GM12878 (cell line): Measurements from ENCODE around the gene LRRC59. TPM values are rescaled to one million over a fixed set of nuclear protein-coding genes. Genes with fewer than 3 reads are reported as not detected.

Experiments
- ATAC-seq: fragments of 200-7000 bp; cut with Tn5 transposase; 3 replicates; pipeline ENCODE4 v1.9.1; 2020; ENCODE audit warnings: mild to moderate bottlenecking, moderate library complexity
- BruUV-seq: library from RNA; stranded (reverse); fragments of 400-500 nt; replicated peaks from 2 replicates; lab custom pipeline; 2021; lab: Mats Ljungman, UMichigan
- CTCF ChIA-PET: fragments of 300-600 bp; sonication (Branson Sonifier 250); formaldehyde crosslinking; extraction: SDS; loops from one replicate; lab custom pipeline; 2021; ENCODE audit warnings: inconsistent platforms; lab: Yijun Ruan, JAX
- POLR2A ChIA-PET: fragments of 350-600 bp; formaldehyde crosslinking; extraction: SDS; loops from one replicate; lab custom pipeline; 2021; ENCODE audit warnings: inconsistent platforms; lab: Charles Lee
- RAD21 ChIA-PET: fragments of 300-600 bp; sonication (Branson Sonifier 250); formaldehyde crosslinking; loops from one replicate; lab custom pipeline; 2023; ENCODE audit warnings: antibody characterized with exemption; ENCODE audit not compliant: unreplicated experiment; lab: Charles Lee
- SMC1A ChIA-PET: fragments of 300-600 bp; sonication (Branson Sonifier 250); formaldehyde crosslinking; loops from one replicate; lab custom pipeline; 2023; ENCODE audit not compliant: unreplicated experiment, uncharacterized antibody; lab: Charles Lee
- DNase-seq: peaks from one replicate; pipeline ENCODE4 v3.0.0-alpha.2; 2011; ENCODE audit warnings: low read depth, low spot score
- FAIRE-seq: peaks from 3 replicates; lab custom pipeline; 2011; peaks lifted over from hg19 to GRCh38; lab: Jason Lieb, UNC
- H2AFZ ChIP-seq: 2 replicates; pipeline ENCODE4 v1.6.0; 2011; ENCODE audit warnings: low read depth, low read length, control low read depth; ENCODE audit not compliant: control insufficient read depth
- H3K27ac ChIP-seq: 2 replicates; pipeline ENCODE4 v1.5.1; 2011; ENCODE audit warnings: control low read depth; ENCODE audit not compliant: control insufficient read depth, insufficient read depth
- H3K27me3 ChIP-seq, 2 experiments: replicated peaks in 1 of 2; 2 replicates each; pipeline versions ENCODE4 v1.6.0 to v1.6.1; 2011; ENCODE audit warnings: low read length in 1 of 2; ENCODE audit not compliant: control insufficient read depth in 2 of 2, insufficient read depth in 2 of 2
- H3K36me3 ChIP-seq, 2 experiments: 2 replicates each; pipeline ENCODE4 v1.5.1; 2011; ENCODE audit warnings: low read length in 1 of 2; ENCODE audit not compliant: control insufficient read depth in 2 of 2, insufficient read depth in 2 of 2
- H3K4me1 ChIP-seq: 2 replicates; pipeline ENCODE4 v1.6.1; 2011; ENCODE audit warnings: mild to moderate bottlenecking, low read length, moderate library complexity, mixed read lengths; ENCODE audit not compliant: control insufficient read depth, insufficient read depth
- H3K4me2 ChIP-seq: 2 replicates; pipeline ENCODE4 v1.6.0; 2011; ENCODE audit warnings: control low read depth; ENCODE audit not compliant: control insufficient read depth, insufficient read depth
- H3K4me3 ChIP-seq: fragments of 200-600 bp; sonication (generic); 2 replicates; pipeline ENCODE4 v1.5.1; 2016
- H3K79me2 ChIP-seq: 2 replicates; pipeline ENCODE4 v1.6.0; 2011; ENCODE audit warnings: low read length; ENCODE audit not compliant: control insufficient read depth, insufficient read depth
- H3K9ac ChIP-seq: 2 replicates; pipeline ENCODE4 v1.8.0; 2011; ENCODE audit warnings: low read length, control low read depth, mixed read lengths; ENCODE audit not compliant: control insufficient read depth, insufficient read depth
- H3K9me3 ChIP-seq: replicated peaks from 3 replicates; pipeline ENCODE4 v1.5.1; 2011; ENCODE audit warnings: mild to moderate bottlenecking, low read length; ENCODE audit not compliant: control insufficient read depth, insufficient read depth
- H4K20me1 ChIP-seq: 2 replicates; pipeline ENCODE4 v1.6.0; 2011; ENCODE audit not compliant: control insufficient read depth, insufficient read depth
- BRCA1 ChIP-seq: IDR thresholded peaks from 2 replicates; pipeline ENCODE4 v1.6.1; 2011; ENCODE audit warnings: low read depth, low read length, improper control_type of control experiment
- EP300 ChIP-seq, 2 experiments: fragments of 150-350 bp in 1 of 2; IDR thresholded peaks; 2 replicates each; pipeline ENCODE4 v1.6.1; 2011 to 2012; ENCODE audit warnings: low read depth in 2 of 2, low read length in 2 of 2, borderline replicate concordance in 1 of 2, improper control_type of control experiment in 1 of 2, inconsistent platforms in 1 of 2; ENCODE audit not compliant: control insufficient read depth in 1 of 2
- FOXK2 ChIP-seq: fragments of 450-650 bp; IDR thresholded peaks from 2 replicates; pipeline ENCODE4 v1.6.1; 2017; ENCODE audit warnings: mild to moderate bottlenecking, moderate library complexity
- HDAC2 ChIP-seq: fragments of 200-600 bp; sonication (generic); IDR thresholded peaks from 2 replicates; pipeline ENCODE4 v1.6.1; 2017
- MYC ChIP-seq: IDR thresholded peaks from 2 replicates; pipeline ENCODE4 v1.6.1; 2011; ENCODE audit warnings: mild to moderate bottlenecking, low read length, moderate library complexity, inconsistent platforms; ENCODE audit not compliant: insufficient read depth, insufficient replicate concordance, insufficient read length, severe bottlenecking
- NBN ChIP-seq: fragments of 450-650 bp; IDR thresholded peaks from 2 replicates; pipeline ENCODE4 v1.6.1; 2016
- NFYA ChIP-seq: IDR thresholded peaks from 2 replicates; pipeline ENCODE4 v1.6.1; 2011; ENCODE audit warnings: low read depth, mild to moderate bottlenecking, low read length, improper control_type of control experiment, borderline replicate concordance
- RFX5 ChIP-seq: IDR thresholded peaks from 2 replicates; pipeline ENCODE4 v1.6.1; 2011; ENCODE audit warnings: low read depth, low read length, improper control_type of control experiment
- SP1 ChIP-seq: IDR thresholded peaks from one replicate; pipeline ENCODE4 v1.6.1; 2011; ENCODE audit warnings: low read depth, low read length
- SPI1 ChIP-seq: IDR thresholded peaks from 2 replicates; pipeline ENCODE4 v1.6.1; 2011; ENCODE audit warnings: low read depth, mild to moderate bottlenecking, low read length, moderate library complexity, borderline replicate concordance; ENCODE audit not compliant: insufficient read depth
- STAT3 ChIP-seq: IDR thresholded peaks from 2 replicates; pipeline ENCODE4 v1.6.1; 2011; ENCODE audit warnings: low read depth, low read length, improper control_type of control experiment
- TAF1 ChIP-seq: IDR thresholded peaks from 2 replicates; pipeline ENCODE4 v1.6.1; 2011; ENCODE audit warnings: mild to moderate bottlenecking, low read depth, low read length, borderline replicate concordance
- ZNF217 ChIP-seq: fragments of 450-650 bp; IDR thresholded peaks from 2 replicates; pipeline ENCODE4 v1.6.1; 2017; ENCODE audit warnings: antibody characterized with exemption, mild to moderate bottlenecking
- ZNF24 ChIP-seq: fragments of 450-650 bp; IDR thresholded peaks from 2 replicates; pipeline ENCODE4 v1.6.1; 2017; ENCODE audit warnings: antibody characterized with exemption, mild to moderate bottlenecking
- ZZZ3 ChIP-seq: IDR thresholded peaks from 2 replicates; pipeline ENCODE4 v1.6.1; 2011; ENCODE audit warnings: low read depth; ENCODE audit not compliant: control insufficient read depth, insufficient read length
- WGBS: methylation state at CpG from one replicate; pipeline ENCODE4 v1.1.6; 2016; ENCODE audit warnings: low lambda C conversion rate; ENCODE audit not compliant: insufficient replicate concordance, insufficient coverage; ENCODE audit errors: missing lambda C conversion rate; 5-methylcytosine and 5-hydroxymethylcytosine counted together
- in situ Hi-C: fragments of 300-500 bp; cut with MboI; formaldehyde crosslinking; loops from 9 replicates; pipeline ENCODE4 v1.14.3; 2018; ENCODE audit warnings: mixed read lengths
- intact Hi-C: fragments of 100-400 bp; cut with micrococcal nuclease; formaldehyde crosslinking; loops from one replicate; pipeline ENCODE4 v1.14.2; 2022; ENCODE audit not compliant: unreplicated experiment
- polyA plus RNA-seq, 11 experiments: library from polyadenylated mRNA; depleted of rRNA in 4 of 11; unstranded in 6 of 11; stranded (reverse) in 5 of 11; fragments of >200 nt; fragmentation: Nextera tagmentation in 4 of 11; fragmentation: Illumina TruSeq in 1 of 11; extraction: Ambion mirVana in 4 of 11; extraction: Trizol in 1 of 11; gene quantifications; 1 replicate in 1 of 11; 2 replicates in 10 of 11; pipeline versions ENCODE4 v1.2.1 to v1.2.3, GENCODE V29; 2011 to 2016; ENCODE audit warnings: inconsistent platforms in 2 of 11, missing spikeins in 2 of 11, low read depth in 1 of 11
- total RNA-seq, 4 experiments: library from RNA; depleted of rRNA in 3 of 4; stranded (reverse); fragments of >200 nt in 3 of 4; fragmentation: Illumina TruSeq in 1 of 4; extraction: Trizol in 1 of 4; gene quantifications; 2 replicates each; pipeline versions ENCODE4 v1.2.1 to v1.2.3, GENCODE V29; 2013 to 2021
- TF ChIP-seq, protein P1 (sequence below): IDR thresholded peaks from 2 replicates; pipeline ENCODE4 v1.6.1; 2012; ENCODE audit warnings: mild to moderate bottlenecking, low read depth, low read length
- TF ChIP-seq, protein P2 (sequence below), 3 experiments: IDR thresholded peaks in 2 of 3; conservative IDR thresholded peaks in 1 of 3; 2 replicates each; pipeline ENCODE4 v1.5.1; 2011; ENCODE audit warnings: low read depth in 3 of 3, low read length in 3 of 3, mild to moderate bottlenecking in 3 of 3, control low read depth in 2 of 3, moderate library complexity in 2 of 3, inconsistent platforms in 1 of 3, mixed read lengths in 1 of 3; ENCODE audit not compliant: control insufficient read depth in 2 of 3, insufficient read depth in 1 of 3; ENCODE audit errors: extremely low read depth in 1 of 3

Gene LRRC59
- total and polyA plus RNA-seq, 10 of the 15 experiments (the other 5 are each of a cell fraction or from before 2014, with no cell fraction given), result 8.8 to 82.2 (median 63.0) TPM

DNA sequence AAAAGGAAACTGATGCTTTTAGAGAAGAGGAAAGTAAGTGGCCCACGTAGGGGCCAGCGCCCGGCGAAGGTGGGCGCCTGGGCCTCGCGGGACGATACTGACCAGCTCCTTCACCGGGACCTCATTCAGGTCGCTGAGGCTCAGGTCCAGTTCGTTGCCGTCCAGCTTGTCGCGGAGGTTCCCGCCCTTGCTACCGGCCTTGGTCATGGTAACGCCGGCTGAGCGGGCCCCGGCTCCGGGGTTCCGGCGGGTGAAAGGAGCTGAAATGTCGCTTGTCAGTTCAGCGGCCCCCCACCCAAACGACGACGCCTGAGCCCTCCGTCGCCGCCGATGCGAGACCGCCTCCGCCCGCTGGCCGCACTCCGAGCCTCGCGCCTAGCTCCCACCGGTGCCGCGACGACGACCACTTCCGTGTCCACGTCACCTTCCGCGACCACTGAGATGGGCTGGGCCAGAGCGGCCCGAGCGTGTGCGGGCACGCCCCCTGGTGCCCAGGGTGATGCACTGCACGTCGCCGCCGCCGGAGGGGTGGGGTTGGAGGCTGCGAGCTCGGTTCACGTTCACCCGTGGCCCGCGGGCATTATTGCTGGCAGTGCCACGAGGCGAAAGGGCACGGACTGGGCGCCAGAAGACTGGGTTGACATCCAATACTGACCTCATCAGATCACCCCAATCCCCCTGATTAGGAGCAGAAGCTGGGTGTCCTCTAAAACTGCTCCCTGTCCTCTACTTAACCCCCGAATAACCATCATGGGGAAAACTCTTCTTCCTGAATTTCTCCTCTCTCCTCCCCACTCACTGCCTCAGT is at the start of gene LRRC59 (continued):
- no peak for TF ChIP-seq RFX5
- TF ChIP-seq NBN, result peak; percentile 96
- no peak for TF ChIP-seq BRCA1
- TF ChIP-seq SPI1, result peak; percentile 48; the same call in 1 of the 2 replicates
- TF ChIP-seq ZNF217, result no peak
- peak; percentile 84 for TF ChIP-seq ZNF24
- TF ChIP-seq TAF1, result peak; percentile 93
- peak; percentile 91 for TF ChIP-seq MYC
- TF ChIP-seq EP300 (IDR thresholded peaks at IDR 0.05; ENCODE audit: borderline replicate concordance in 1 of 2, control insufficient read depth in 1 of 2, low read depth in 2 of 2, low read length in 2 of 2), result 0 out of 4 replicates have a peak, but pooled peaks of 1 of the 2 experiments have one; percentile 42
- no peak for TF ChIP-seq NFYA
- TF ChIP-seq ZZZ3, result no peak

- H3K27me3 ChIP-seq, result no peaks in the 10 kb centered on the region
- H3K9me3 ChIP-seq, result no peaks in the 10 kb centered on the region
- DNase-seq (no peak), FAIRE-seq (no peak), ATAC-seq (no peak)
- ChIA-PET SMC1A (no interaction called here), POLR2A (no interaction called here), CTCF (interaction anchor here (2.4 kb wide), 1 partner anchor 48 kb away, joined by 6 read pairs; the partner anchor contains the start of gene LRRC59), RAD21 (no interaction called here)
- H3K4me1 ChIP-seq, result no peaks in the 10 kb centered on the region
- H3K27ac ChIP-seq, result no peak overlapping the region
- no TSS peak for BruUV-seq
- WGBS, result 4% methylated on average over 1 of the region's 1 CpG
- intact Hi-C loops, result no loop called here
- no peak overlapping the region for H2AFZ ChIP-seq
- no peaks in the 10 kb centered on the region for H4K20me1 ChIP-seq
- H3K79me2 ChIP-seq, result no peaks in the 10 kb centered on the region
- H3K4me2 ChIP-seq, result no peak overlapping the region
- no peak overlapping the region for H3K4me3 ChIP-seq
- no peak overlapping the region for H3K9ac ChIP-seq
- H3K36me3 ChIP-seq, result no peaks in the 10 kb centered on the region
- in situ Hi-C loops, result no loop called here
- TF ChIP-seq, protein P1, sequence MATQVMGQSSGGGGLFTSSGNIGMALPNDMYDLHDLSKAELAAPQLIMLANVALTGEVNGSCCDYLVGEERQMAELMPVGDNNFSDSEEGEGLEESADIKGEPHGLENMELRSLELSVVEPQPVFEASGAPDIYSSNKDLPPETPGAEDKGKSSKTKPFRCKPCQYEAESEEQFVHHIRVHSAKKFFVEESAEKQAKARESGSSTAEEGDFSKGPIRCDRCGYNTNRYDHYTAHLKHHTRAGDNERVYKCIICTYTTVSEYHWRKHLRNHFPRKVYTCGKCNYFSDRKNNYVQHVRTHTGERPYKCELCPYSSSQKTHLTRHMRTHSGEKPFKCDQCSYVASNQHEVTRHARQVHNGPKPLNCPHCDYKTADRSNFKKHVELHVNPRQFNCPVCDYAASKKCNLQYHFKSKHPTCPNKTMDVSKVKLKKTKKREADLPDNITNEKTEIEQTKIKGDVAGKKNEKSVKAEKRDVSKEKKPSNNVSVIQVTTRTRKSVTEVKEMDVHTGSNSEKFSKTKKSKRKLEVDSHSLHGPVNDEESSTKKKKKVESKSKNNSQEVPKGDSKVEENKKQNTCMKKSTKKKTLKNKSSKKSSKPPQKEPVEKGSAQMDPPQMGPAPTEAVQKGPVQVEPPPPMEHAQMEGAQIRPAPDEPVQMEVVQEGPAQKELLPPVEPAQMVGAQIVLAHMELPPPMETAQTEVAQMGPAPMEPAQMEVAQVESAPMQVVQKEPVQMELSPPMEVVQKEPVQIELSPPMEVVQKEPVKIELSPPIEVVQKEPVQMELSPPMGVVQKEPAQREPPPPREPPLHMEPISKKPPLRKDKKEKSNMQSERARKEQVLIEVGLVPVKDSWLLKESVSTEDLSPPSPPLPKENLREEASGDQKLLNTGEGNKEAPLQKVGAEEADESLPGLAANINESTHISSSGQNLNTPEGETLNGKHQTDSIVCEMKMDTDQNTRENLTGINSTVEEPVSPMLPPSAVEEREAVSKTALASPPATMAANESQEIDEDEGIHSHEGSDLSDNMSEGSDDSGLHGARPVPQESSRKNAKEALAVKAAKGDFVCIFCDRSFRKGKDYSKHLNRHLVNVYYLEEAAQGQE, result no peak
- TF ChIP-seq, protein P2, sequence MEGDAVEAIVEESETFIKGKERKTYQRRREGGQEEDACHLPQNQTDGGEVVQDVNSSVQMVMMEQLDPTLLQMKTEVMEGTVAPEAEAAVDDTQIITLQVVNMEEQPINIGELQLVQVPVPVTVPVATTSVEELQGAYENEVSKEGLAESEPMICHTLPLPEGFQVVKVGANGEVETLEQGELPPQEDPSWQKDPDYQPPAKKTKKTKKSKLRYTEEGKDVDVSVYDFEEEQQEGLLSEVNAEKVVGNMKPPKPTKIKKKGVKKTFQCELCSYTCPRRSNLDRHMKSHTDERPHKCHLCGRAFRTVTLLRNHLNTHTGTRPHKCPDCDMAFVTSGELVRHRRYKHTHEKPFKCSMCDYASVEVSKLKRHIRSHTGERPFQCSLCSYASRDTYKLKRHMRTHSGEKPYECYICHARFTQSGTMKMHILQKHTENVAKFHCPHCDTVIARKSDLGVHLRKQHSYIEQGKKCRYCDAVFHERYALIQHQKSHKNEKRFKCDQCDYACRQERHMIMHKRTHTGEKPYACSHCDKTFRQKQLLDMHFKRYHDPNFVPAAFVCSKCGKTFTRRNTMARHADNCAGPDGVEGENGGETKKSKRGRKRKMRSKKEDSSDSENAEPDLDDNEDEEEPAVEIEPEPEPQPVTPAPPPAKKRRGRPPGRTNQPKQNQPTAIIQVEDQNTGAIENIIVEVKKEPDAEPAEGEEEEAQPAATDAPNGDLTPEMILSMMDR (IDR thresholded peaks at IDR 0.05 in 2 of 3, conservative IDR thresholded peaks at IDR 0.05 in 1 of 3; ENCODE audit: control insufficient read depth in 2 of 3, extremely low read depth in 1 of 3, insufficient read depth in 1 of 3, low read depth in 3 of 3, low read length in 3 of 3), result no peak
- TF ChIP-seq SP1 (no peak), FOXK2 (no peak), STAT3 (no peak), HDAC2 (no peak)
Observed at GRCh38 chr17:50445730-50446325, 48.5 kb upstream of the LRRC59 start.
